Mucosa of descending colon (tissue), 3 donors: ENCODE results near the gene PI16. TPM values are rescaled to one million over a fixed set of nuclear protein-coding genes. Genes with fewer than 3 reads are reported as not detected.

Experiments used
- ATAC-seq: fragments of 200-7000 bp; cut with Tn5 transposase; one replicate; pipeline ENCODE4 v1.9.1; 2020; ENCODE audit warnings: mild to moderate bottlenecking, moderate library complexity
- DNase-seq, 3 donors: peaks; one replicate each; pipeline ENCODE4 v3.0.0-alpha.2; 2020
- H3K36me3 ChIP-seq: fragments of 200-600 bp; one replicate; pipeline ENCODE4 v1.8.0; 2021; ENCODE audit warnings: low read depth, mild to moderate bottlenecking
- H3K4me1 ChIP-seq: fragments of 200-600 bp; one replicate; pipeline ENCODE4 v1.8.0; 2021; ENCODE audit warnings: low read depth, mild to moderate bottlenecking
- H3K4me3 ChIP-seq: fragments of 200-600 bp; one replicate; pipeline ENCODE4 v1.8.0; 2021; ENCODE audit warnings: mild to moderate bottlenecking
- H3K9me3 ChIP-seq: fragments of 200-600 bp; one replicate; pipeline ENCODE4 v1.8.0; 2021; ENCODE audit warnings: mild to moderate bottlenecking
- CTCF ChIP-seq: fragments of 200-600 bp; IDR thresholded peaks from one replicate; pipeline ENCODE4 v1.8.0; 2022; ENCODE audit warnings: antibody characterized with exemption, mild to moderate bottlenecking
- intact Hi-C, 2 donors: fragments of 100-400 bp; cut with DNase I in 1 of 2; cut with micrococcal nuclease in 1 of 2; formaldehyde crosslinking; loops; one replicate each; pipeline versions ENCODE4 v1.11.0 to v1.11.1; 2022; cut with DNase I, micrococcal nuclease
- total RNA-seq, 3 donors: library from RNA; stranded (reverse); fragmentation: NEBNext Ultra II Directional in 2 of 3; extraction: Animal tissue kit (Norgen Biotek cat#: 25700) in 2 of 3; gene quantifications; one replicate each; pipeline versions ENCODE4 v1.2.1 to v1.2.4, GENCODE V29; 2021 to 2023
- donor health status: DM: no; HTN: no; CAD: no; lungs with moderate emphysema.
- donor health status: DM: no; HTN: no; CAD: no.
- donor health status: DM: no; HTN: yes; CAD: no.

The PI16 gene
- total RNA-seq, 3 donors from 2014 or later: 0.46 to 6.1 (median 3.9) TPM

GRCh38 chr6:36969988-36970891 is 15.7 kb downstream of the PI16 start:
- no peak for TF ChIP-seq CTCF
- Histone ChIP-seq H3K36me3 (peaks cover 12% of the 10 kb centered on the region), H3K4me3 (no peak overlapping the region), H3K9me3 (no peaks in the 10 kb centered on the region), H3K4me1 (no peaks in the 10 kb centered on the region)
- DNase-seq (no peak), ATAC-seq (no peak)
- intact Hi-C loops: no loop called here

GRCh38 chr6:36970892-36971842 is 16.6 kb downstream of the PI16 start:
- Histone ChIP-seq H3K36me3 (peaks cover 22% of the 10 kb centered on the region), H3K4me1 (no peaks in the 10 kb centered on the region), H3K9me3 (no peaks in the 10 kb centered on the region), H3K4me3 (no peak overlapping the region)
- ATAC-seq (no peak), DNase-seq (no peak)
- intact Hi-C loops: no loop called here
- TF ChIP-seq CTCF: no peak

- intact Hi-C loops: no loop called here
- DNase-seq (no peak), ATAC-seq (no peak)
- Histone ChIP-seq H3K9me3 (no peaks in the 10 kb centered on the region), H3K4me1 (no peaks in the 10 kb centered on the region), H3K4me3 (no peak overlapping the region), H3K36me3 (peaks cover 24% of the 10 kb centered on the region)
- no peak for TF ChIP-seq CTCF
Measured at GRCh38 chr6:36971921-36972673, 17.6 kb downstream of the PI16 start.

- DNase-seq (no peak), ATAC-seq (no peak)
- no peak for TF ChIP-seq CTCF
- Histone ChIP-seq H3K9me3 (no peaks in the 10 kb centered on the region), H3K4me1 (no peaks in the 10 kb centered on the region), H3K36me3 (peaks cover 24% of the 10 kb centered on the region), H3K4me3 (no peak overlapping the region)
- intact Hi-C loops: no loop called here
Measured at GRCh38 chr6:36973190-36973589, 18.7 kb downstream of the PI16 start.

- Histone ChIP-seq H3K4me3 (no peak overlapping the region), H3K9me3 (no peaks in the 10 kb centered on the region), H3K36me3 (peaks cover 21% of the 10 kb centered on the region), H3K4me1 (no peaks in the 10 kb centered on the region)
- TF ChIP-seq CTCF: no peak
- no peak for ATAC-seq
- no peak for DNase-seq
- intact Hi-C loops: no loop called here
Measured at GRCh38 chr6:36973647-36974046, 19.1 kb downstream of the PI16 start.
